K562 (cell line): Measurements from ENCODE around the gene SYMPK. TPM values are rescaled to one million over a fixed set of nuclear protein-coding genes. Genes with fewer than 3 reads are reported as not detected.

ENCODE experiments used
- CC2D1A ChIP-seq: fragments of 450-650 bp; IDR thresholded peaks from 2 replicates; pipeline ENCODE4 v1.6.1; 2017; ENCODE audit warnings: mild to moderate bottlenecking
- FOXA3 ChIP-seq, 2 experiments: fragments of 450-650 bp in 1 of 2; sonication (generic) in 1 of 2; formaldehyde crosslinking; IDR thresholded peaks in 1 of 2; conservative IDR thresholded peaks in 1 of 2; 2 replicates each; pipeline versions ENCODE4 v1.4.0 to v1.8.0; 2020 to 2022; ENCODE audit warnings: mild to moderate bottlenecking in 2 of 2, missing genetic modification reagents in 1 of 2
- HMGXB4 ChIP-seq: sonication (generic); formaldehyde crosslinking; IDR thresholded peaks from 2 replicates; pipeline ENCODE4 v1.8.1; 2023; ENCODE audit warnings: mild to moderate bottlenecking, missing genetic modification reagents
- KLF13 ChIP-seq: fragments of 450-650 bp; IDR thresholded peaks from 2 replicates; pipeline ENCODE4 v1.6.1; 2016; ENCODE audit warnings: missing genetic modification characterization, low read depth, mild to moderate bottlenecking, missing compliant biosample characterization, moderate library complexity, borderline replicate concordance
- MBD1 ChIP-seq: fragments of 250-450 bp; sonication (Bioruptor Pico); IDR thresholded peaks from 2 replicates; pipeline ENCODE4 v1.8.0; 2022; ENCODE audit warnings: inconsistent platforms
- POLR2AphosphoS5 ChIP-seq: IDR thresholded peaks from 2 replicates; pipeline ENCODE4 v1.6.1; 2011; ENCODE audit warnings: mild to moderate bottlenecking, low read depth, low read length, moderate library complexity; ENCODE audit not compliant: control insufficient read depth, insufficient read depth
- SAP30 ChIP-seq: fragments of 200-600 bp; sonication (generic); IDR thresholded peaks from 2 replicates; pipeline ENCODE4 v1.6.1; 2012; ENCODE audit warnings: borderline replicate concordance, low read depth, mild to moderate bottlenecking, moderate library complexity, low read length, control low read depth, inconsistent platforms; ENCODE audit not compliant: insufficient read depth, poor library complexity, severe bottlenecking
- SIN3A ChIP-seq, 2 experiments: fragments of 150-350 bp in 1 of 2; IDR thresholded peaks; 2 replicates each; pipeline ENCODE4 v1.6.1; 2011 to 2016; ENCODE audit warnings: borderline replicate concordance in 2 of 2, low read depth in 2 of 2, low read length in 2 of 2, mild to moderate bottlenecking in 2 of 2, moderate library complexity in 2 of 2; ENCODE audit not compliant: control insufficient read depth in 1 of 2
- TAL1 ChIP-seq: fragments of 450-650 bp; IDR thresholded peaks from 2 replicates; pipeline ENCODE4 v1.6.1; 2016; ENCODE audit warnings: mild to moderate bottlenecking
- TFE3 ChIP-seq: fragments of 450-650 bp; formaldehyde crosslinking; IDR thresholded peaks from 2 replicates; pipeline ENCODE4 v1.4.0; 2020; ENCODE audit warnings: mild to moderate bottlenecking, mixed read lengths
- UBTF ChIP-seq, 2 experiments: IDR thresholded peaks; 2 replicates each; pipeline ENCODE4 v1.6.1; 2012; ENCODE audit warnings: improper control_type of control experiment in 2 of 2, low read depth in 2 of 2, low read length in 2 of 2, borderline replicate concordance in 1 of 2
- ZNF143 ChIP-seq: sonication (generic); formaldehyde crosslinking; IDR thresholded peaks from 2 replicates; pipeline ENCODE4 v1.9.0; 2022; ENCODE audit warnings: mild to moderate bottlenecking, missing genetic modification reagents
- ZNF347 ChIP-seq: fragments of 450-650 bp; formaldehyde crosslinking; IDR thresholded peaks from 2 replicates; pipeline ENCODE4 v1.4.0; 2020; ENCODE audit warnings: low read depth, mild to moderate bottlenecking, moderate library complexity
- ZNF395 ChIP-seq: fragments of 200-800 bp; sonication (Bioruptor generic); IDR thresholded peaks from 2 replicates; pipeline ENCODE4 v1.6.1; 2017; ENCODE audit warnings: missing genetic modification characterization, missing compliant biosample characterization
- polyA plus RNA-seq, 8 experiments: library from polyadenylated mRNA; depleted of rRNA in 4 of 8; stranded (reverse) in 5 of 8; unstranded in 3 of 8; fragments of >200 nt; fragmentation: Nextera tagmentation in 2 of 8; fragmentation: Illumina TruSeq in 1 of 8; extraction: Ambion mirVana in 2 of 8; extraction: Trizol in 1 of 8; gene quantifications; 2 replicates each; pipeline versions ENCODE4 v1.2.1 to v1.2.3, GENCODE V29; 2011 to 2014; ENCODE audit warnings: inconsistent platforms in 1 of 8, missing spikeins in 1 of 8
- total RNA-seq, 7 experiments: library from RNA; depleted of rRNA in 6 of 7; stranded (reverse); fragments of >200 nt in 6 of 7; fragmentation: Illumina TruSeq in 2 of 7; extraction: Trizol in 2 of 7; gene quantifications; 2 replicates each; pipeline versions ENCODE4 v1.2.1 to v1.2.3, GENCODE V29; 2011 to 2021; ENCODE audit warnings: low replicate concordance in 1 of 7

Gene SYMPK
- total and polyA plus RNA-seq, 9 of the 15 experiments (the other 6 are each of a cell fraction or from before 2014, with no cell fraction given) = 0.73 to 95.5 (median 58.4) TPM

- TF ChIP-seq ZNF395 (0 out of 2 replicates have a peak, but pooled peaks have one; percentile 6), SAP30 (no peak), CC2D1A (no peak), TAL1 (no peak), SIN3A (IDR thresholded peaks at IDR 0.05; ENCODE audit: borderline replicate concordance in 2 of 2, control insufficient read depth in 1 of 2, low read depth in 2 of 2, low read length in 2 of 2) (0 out of 4 replicates have a peak, but pooled peaks of 1 of the 2 experiments have one; percentile 25), KLF13 (tag) (no peak), MBD1 (no peak), FOXA3 (CRISPR knock-in tag; conservative IDR thresholded peaks at IDR 0.05 in 1 of 2, IDR thresholded peaks at IDR 0.05 in 1 of 2) (peak in 1 of 2 experiments; percentile 40; a peak in 1 of 4 replicates), POLR2AphosphoS5 (0 out of 2 replicates have a peak, but pooled peaks have one; percentile 8), TFE3 (CRISPR knock-in tag) (no peak), UBTF (IDR thresholded peaks at IDR 0.05; ENCODE audit: borderline replicate concordance in 1 of 2, low read depth in 2 of 2, low read length in 2 of 2) (0 out of 4 replicates have a peak, but pooled peaks of 1 of the 2 experiments have one; percentile 5), ZNF347 (CRISPR knock-in tag) (no peak), HMGXB4 (CRISPR knock-in tag) (no peak), ZNF143 (peak; percentile 40; the same call in 1 of the 2 replicates)
These were observed 22.0 kb upstream of the SYMPK start (continued) for GRCh38 chr19:45884682-45885555.
